ENCODE results near the gene IMMP2L.

IMMP2L gene

DNA sequence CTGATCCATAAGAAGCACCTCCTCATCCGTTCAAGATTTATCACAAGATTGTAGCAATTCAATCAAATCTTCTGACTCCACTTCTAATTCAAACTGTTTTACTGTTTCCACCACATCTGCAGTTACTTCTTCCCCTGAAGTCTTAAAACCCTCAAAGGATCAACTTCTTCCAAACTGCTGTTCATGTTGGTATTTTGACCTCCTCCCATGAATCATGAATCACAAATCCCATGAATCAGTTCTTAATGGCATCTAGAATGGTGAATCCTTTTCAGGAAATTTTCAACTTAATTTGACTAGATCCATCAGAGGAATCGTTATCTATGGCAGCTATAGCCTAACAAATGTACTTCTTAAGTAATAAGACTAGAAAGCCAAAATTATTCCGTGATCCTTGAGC is 122.3 kb downstream of the IMMP2L start:
- H3K4me3 ChIP-seq (ENCODE audit: low read depth, low read length): no peak overlapping the region
- TF ChIP-seq, protein P1, sequence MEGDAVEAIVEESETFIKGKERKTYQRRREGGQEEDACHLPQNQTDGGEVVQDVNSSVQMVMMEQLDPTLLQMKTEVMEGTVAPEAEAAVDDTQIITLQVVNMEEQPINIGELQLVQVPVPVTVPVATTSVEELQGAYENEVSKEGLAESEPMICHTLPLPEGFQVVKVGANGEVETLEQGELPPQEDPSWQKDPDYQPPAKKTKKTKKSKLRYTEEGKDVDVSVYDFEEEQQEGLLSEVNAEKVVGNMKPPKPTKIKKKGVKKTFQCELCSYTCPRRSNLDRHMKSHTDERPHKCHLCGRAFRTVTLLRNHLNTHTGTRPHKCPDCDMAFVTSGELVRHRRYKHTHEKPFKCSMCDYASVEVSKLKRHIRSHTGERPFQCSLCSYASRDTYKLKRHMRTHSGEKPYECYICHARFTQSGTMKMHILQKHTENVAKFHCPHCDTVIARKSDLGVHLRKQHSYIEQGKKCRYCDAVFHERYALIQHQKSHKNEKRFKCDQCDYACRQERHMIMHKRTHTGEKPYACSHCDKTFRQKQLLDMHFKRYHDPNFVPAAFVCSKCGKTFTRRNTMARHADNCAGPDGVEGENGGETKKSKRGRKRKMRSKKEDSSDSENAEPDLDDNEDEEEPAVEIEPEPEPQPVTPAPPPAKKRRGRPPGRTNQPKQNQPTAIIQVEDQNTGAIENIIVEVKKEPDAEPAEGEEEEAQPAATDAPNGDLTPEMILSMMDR (IDR thresholded peaks at IDR 0.05; ENCODE audit: low read depth, low read length): no peak
- in situ Hi-C loops (cut with HindIII; ENCODE audit: low sequenced_read_pairs): no loop called here
- no peak for DNase-seq (ENCODE audit: low read depth, low spot score)

GRCh38 chr7:111438369-111439289 is 123.7 kb downstream of the IMMP2L start:
- in situ Hi-C loops (cut with HindIII; ENCODE audit: low sequenced_read_pairs): no loop called here
- TF ChIP-seq, protein P1 (IDR thresholded peaks at IDR 0.05; ENCODE audit: low read depth, low read length): no peak
- peak; percentile 74 for DNase-seq (ENCODE audit: low read depth, low spot score)
- H3K4me3 ChIP-seq (ENCODE audit: low read depth, low read length): no peak overlapping the region

DNA sequence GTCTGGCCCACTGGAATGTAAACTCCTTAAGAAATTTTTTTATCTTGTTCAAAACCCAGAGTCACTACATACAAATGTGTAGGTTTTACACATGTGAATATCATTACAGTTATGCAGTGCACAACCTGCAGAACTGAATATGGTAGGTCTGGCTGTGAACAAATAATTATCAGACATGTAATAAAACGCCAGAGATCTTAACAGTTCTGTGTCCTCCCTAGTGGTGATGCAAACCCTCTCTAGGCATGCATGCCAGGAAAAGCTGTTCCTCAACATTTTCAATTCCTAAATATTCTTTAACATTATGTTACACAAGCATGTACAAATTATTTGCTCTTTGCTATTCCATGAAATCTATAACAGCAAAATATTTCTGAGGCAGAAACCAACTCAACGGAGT is 124.6 kb downstream of the IMMP2L start:
- DNase-seq (ENCODE audit: low read depth, low spot score): no peak
- TF ChIP-seq, protein P1 (IDR thresholded peaks at IDR 0.05; ENCODE audit: low read depth, low read length): no peak
- H3K4me3 ChIP-seq (ENCODE audit: low read depth, low read length): no peak overlapping the region
- in situ Hi-C loops (cut with HindIII; ENCODE audit: low sequenced_read_pairs): no loop called here

GRCh38 chr7:111436608-111437007 is 125.7 kb downstream of the IMMP2L start:
- in situ Hi-C loops (cut with HindIII; ENCODE audit: low sequenced_read_pairs): no loop called here
- no peak overlapping the region for H3K4me3 ChIP-seq (ENCODE audit: low read depth, low read length)
- no peak for DNase-seq (ENCODE audit: low read depth, low spot score)
- TF ChIP-seq, protein P1 (IDR thresholded peaks at IDR 0.05; ENCODE audit: low read depth, low read length): no peak

- in situ Hi-C loops (cut with HindIII; ENCODE audit: low sequenced_read_pairs): no loop called here
- no peak for DNase-seq (ENCODE audit: low read depth, low spot score)
- TF ChIP-seq, protein P1 (IDR thresholded peaks at IDR 0.05; ENCODE audit: low read depth, low read length): no peak
- H3K4me3 ChIP-seq (ENCODE audit: low read depth, low read length): no peak overlapping the region
These were observed 128.9 kb downstream of the IMMP2L start for GRCh38 chr7:111433426-111433825.

- H3K4me3 ChIP-seq (ENCODE audit: low read depth, low read length): no peak overlapping the region
- TF ChIP-seq, protein P1 (IDR thresholded peaks at IDR 0.05; ENCODE audit: low read depth, low read length): no peak
- DNase-seq (ENCODE audit: low read depth, low spot score): no peak
- in situ Hi-C loops (cut with HindIII; ENCODE audit: low sequenced_read_pairs): no loop called here
These were observed 132.5 kb downstream of the IMMP2L start for GRCh38 chr7:111429781-111430180.
